H1 (cell line): ENCODE measurements around the gene BAZ2A. TPM values are rescaled to one million over a fixed set of nuclear protein-coding genes. Genes with fewer than 3 reads are reported as not detected.

Experiments
- ATF2 ChIP-seq: IDR thresholded peaks from 2 replicates; pipeline ENCODE4 v1.6.1; 2012; ENCODE audit warnings: low read length, inconsistent platforms
- CHD7 ChIP-seq: fragments of 300-600 bp; sonication (generic); IDR thresholded peaks from 2 replicates; pipeline ENCODE4 v1.7.1; 2012; ENCODE audit warnings: low read length, moderate library complexity, mild to moderate bottlenecking, inconsistent platforms; ENCODE audit not compliant: insufficient replicate concordance
- EZH2 ChIP-seq: fragments of 200-600 bp; sonication (generic); IDR thresholded peaks from 2 replicates; pipeline ENCODE4 v1.7.1; 2012; ENCODE audit warnings: low read depth, mild to moderate bottlenecking, moderate library complexity, low read length, inconsistent platforms; ENCODE audit not compliant: severe bottlenecking
- JUND ChIP-seq: IDR thresholded peaks from 2 replicates; pipeline ENCODE4 v1.6.1; 2011; ENCODE audit warnings: mild to moderate bottlenecking, improper control_type of control experiment, low read length
- KDM4A ChIP-seq: IDR thresholded peaks from one replicate; pipeline ENCODE4 v1.7.1; 2012; ENCODE audit warnings: low read depth, mild to moderate bottlenecking, moderate library complexity, low read length, inconsistent platforms; ENCODE audit not compliant: severe bottlenecking
- NRF1 ChIP-seq: IDR thresholded peaks from 2 replicates; pipeline ENCODE4 v1.6.1; 2011; ENCODE audit warnings: mild to moderate bottlenecking, low read depth, low read length, improper control_type of control experiment
- RBBP5 ChIP-seq: IDR thresholded peaks from 2 replicates; pipeline ENCODE4 v1.7.1; 2012; ENCODE audit warnings: low read depth, mild to moderate bottlenecking, inconsistent platforms, low read length, moderate library complexity, borderline replicate concordance
- SP4 ChIP-seq: IDR thresholded peaks from 2 replicates; pipeline ENCODE4 v1.6.1; 2012; ENCODE audit warnings: low read length, inconsistent platforms
- TAF7 ChIP-seq: optimal IDR thresholded peaks from 2 replicates; pipeline ENCODE3; 2011; ENCODE audit warnings: low read depth, mild to moderate bottlenecking, inconsistent platforms, low read length, moderate library complexity, borderline replicate concordance
- polyA plus RNA-seq, 7 experiments: library from polyadenylated mRNA; depleted of rRNA in 3 of 7; stranded (reverse) in 5 of 7; unstranded in 2 of 7; fragments of >200 nt in 5 of 7; fragments of 200-250 nt in 2 of 7; gene quantifications; 1 replicate in 5 of 7; 2 replicates in 1 of 7; 4 replicates in 1 of 7; pipeline versions ENCODE4 v1.2.1 to v1.2.3, GENCODE V29; 2011 to 2013; ENCODE audit warnings: missing spikeins in 2 of 7, mixed read lengths in 2 of 7
- total RNA-seq: library from RNA; stranded (reverse); fragmentation: NEBNext Ultra II Directional; extraction: Animal tissue kit (Norgen Biotek cat#: 25700); gene quantifications from 2 replicates; pipeline ENCODE4 v1.2.1, GENCODE V29; 2021

The BAZ2A gene
- total and polyA plus RNA-seq, 2 of the 8 experiments (the other 6 are each of a cell fraction or from before 2014, with no cell fraction given) = 52.0 to 110 TPM

GRCh38 chr12:56634242-56634836 lies 4.2 kb upstream of the BAZ2A start (continued):
- no peak for TF ChIP-seq CHD7
- TF ChIP-seq EZH2 = no peak
- TF ChIP-seq ATF2 = 0 out of 2 replicates have a peak, but pooled peaks have one; percentile 51
- TF ChIP-seq JUND = no peak
- no peak for TF ChIP-seq NRF1
- TF ChIP-seq SP4 = no peak
- 0 out of 2 replicates have a peak, but pooled peaks have one; percentile 17 for TF ChIP-seq RBBP5
- no peak for TF ChIP-seq KDM4A
- peak; percentile 39 for TF ChIP-seq TAF7
